K562 (cell line): ENCODE data around the gene PCDHB14. TPM values are rescaled to one million over a fixed set of nuclear protein-coding genes. Genes with fewer than 3 reads are reported as not detected.

ENCODE experiments used
- C11orf30 ChIP-seq: fragments of 450-650 bp; IDR thresholded peaks from 2 replicates; pipeline ENCODE4 v1.6.1; 2016; ENCODE audit warnings: low read depth, mild to moderate bottlenecking
- CREM ChIP-seq: IDR thresholded peaks from 2 replicates; pipeline ENCODE4 v1.6.1; 2014; ENCODE audit warnings: antibody characterized with exemption, low read depth
- CXXC5 ChIP-seq: fragments of 250-450 bp; sonication (Bioruptor Pico); IDR thresholded peaks from 2 replicates; pipeline ENCODE4 v1.8.0; 2022; ENCODE audit warnings: inconsistent platforms, mild to moderate bottlenecking, moderate library complexity
- DDX20 ChIP-seq: fragments of 450-650 bp; IDR thresholded peaks from 2 replicates; pipeline ENCODE4 v1.6.1; 2016; ENCODE audit warnings: missing genetic modification characterization, low read depth, mild to moderate bottlenecking, missing compliant biosample characterization, moderate library complexity
- HCFC1 ChIP-seq: IDR thresholded peaks from 2 replicates; pipeline ENCODE4 v1.6.1; 2012; ENCODE audit warnings: low read depth, low read length, improper control_type of control experiment
- HDGF ChIP-seq: fragments of 450-650 bp; IDR thresholded peaks from 2 replicates; pipeline ENCODE4 v1.6.1; 2016
- HNRNPK ChIP-seq: fragments of 200-400 bp; formaldehyde crosslinking; IDR thresholded peaks from one replicate; pipeline ENCODE4 v1.6.1; 2018; ENCODE audit warnings: mild to moderate bottlenecking, low read depth, low read length; ENCODE audit not compliant: poor library complexity, severe bottlenecking
- JUN ChIP-seq, 2 experiments: sonication (generic) in 1 of 2; formaldehyde crosslinking in 1 of 2; IDR thresholded peaks; 2 replicates each; pipeline versions ENCODE4 v1.6.1 to v1.8.0; 2012 to 2022; ENCODE audit warnings: borderline replicate concordance in 2 of 2, mild to moderate bottlenecking in 2 of 2, improper control_type of control experiment in 1 of 2, low read depth in 1 of 2, low read length in 1 of 2, missing genetic modification reagents in 1 of 2
- MAFG ChIP-seq: fragments of 450-650 bp; conservative IDR thresholded peaks from 2 replicates; pipeline ENCODE4 v1.6.1; 2016; ENCODE audit warnings: missing genetic modification characterization, missing compliant biosample characterization
- NCOA6 ChIP-seq: fragments of 450-650 bp; IDR thresholded peaks from 2 replicates; pipeline ENCODE4 v1.6.1; 2017; ENCODE audit warnings: mild to moderate bottlenecking
- NR2F6 ChIP-seq: fragments of 450-650 bp; formaldehyde crosslinking; IDR thresholded peaks from 2 replicates; pipeline ENCODE4 v1.4.0; 2020; ENCODE audit warnings: mild to moderate bottlenecking
- SETDB1 ChIP-seq: IDR thresholded peaks from one replicate; pipeline ENCODE4 v1.6.1; 2012; ENCODE audit warnings: low read length, control low read depth, inconsistent platforms
- SMAD2 ChIP-seq: fragments of 150-350 bp; IDR thresholded peaks from 2 replicates; pipeline ENCODE4 v1.6.1; 2014; ENCODE audit warnings: low read depth, mild to moderate bottlenecking, low read length
- SMARCA4 ChIP-seq: fragments of 450-650 bp; IDR thresholded peaks from 2 replicates; pipeline ENCODE4 v1.6.1; 2016
- TAF9B ChIP-seq: fragments of 450-650 bp; IDR thresholded peaks from 2 replicates; pipeline ENCODE4 v1.6.1; 2018; ENCODE audit warnings: mild to moderate bottlenecking; ENCODE audit not compliant: partially characterized antibody
- ZKSCAN3 ChIP-seq: fragments of 250-450 bp; sonication (Bioruptor Pico); IDR thresholded peaks from 2 replicates; pipeline ENCODE4 v1.4.0; 2020
- ZNF184 ChIP-seq: sonication (generic); formaldehyde crosslinking; IDR thresholded peaks from 2 replicates; pipeline ENCODE4 v1.5.0; 2020; ENCODE audit warnings: missing genetic modification reagents
- ZNF197 ChIP-seq: fragments of 200-800 bp; sonication (Bioruptor generic); IDR thresholded peaks from 2 replicates; pipeline ENCODE4 v1.6.1; 2016; ENCODE audit warnings: low read depth, missing genetic modification characterization, missing compliant biosample characterization
- ZNF316 ChIP-seq: fragments of 450-650 bp; IDR thresholded peaks from 2 replicates; pipeline ENCODE4 v1.6.1; 2016
- polyA plus RNA-seq, 8 experiments: library from polyadenylated mRNA; depleted of rRNA in 4 of 8; stranded (reverse) in 5 of 8; unstranded in 3 of 8; fragments of >200 nt; fragmentation: Nextera tagmentation in 2 of 8; fragmentation: Illumina TruSeq in 1 of 8; extraction: Ambion mirVana in 2 of 8; extraction: Trizol in 1 of 8; gene quantifications; 2 replicates each; pipeline versions ENCODE4 v1.2.1 to v1.2.3, GENCODE V29; 2011 to 2014; ENCODE audit warnings: inconsistent platforms in 1 of 8, missing spikeins in 1 of 8
- total RNA-seq, 7 experiments: library from RNA; depleted of rRNA in 6 of 7; stranded (reverse); fragments of >200 nt in 6 of 7; fragmentation: Illumina TruSeq in 2 of 7; extraction: Trizol in 2 of 7; gene quantifications; 2 replicates each; pipeline versions ENCODE4 v1.2.1 to v1.2.3, GENCODE V29; 2011 to 2021; ENCODE audit warnings: low replicate concordance in 1 of 7
- TF ChIP-seq, protein P1 (sequence below), 2 experiments: fragments of 450-650 bp in 1 of 2; sonication (generic) in 1 of 2; formaldehyde crosslinking in 1 of 2; IDR thresholded peaks in 1 of 2; conservative IDR thresholded peaks in 1 of 2; 2 replicates each; pipeline versions ENCODE4 v1.6.1 to v1.8.1; 2016 to 2023; ENCODE audit warnings: mild to moderate bottlenecking in 2 of 2, moderate library complexity in 2 of 2, inconsistent platforms in 1 of 2, missing genetic modification reagents in 1 of 2
- TF ChIP-seq, protein P2 (sequence below): sonication (generic); formaldehyde crosslinking; IDR thresholded peaks from 2 replicates; pipeline ENCODE4 v1.8.0; 2023; ENCODE audit warnings: mild to moderate bottlenecking, missing genetic modification reagents
- TF ChIP-seq, protein P3 (sequence below): fragments of 450-650 bp; IDR thresholded peaks from 2 replicates; pipeline ENCODE4 v1.6.1; 2016; ENCODE audit warnings: borderline replicate concordance
- TF ChIP-seq, protein P4 (sequence below): fragments of 250-450 bp; sonication (Bioruptor Pico); IDR thresholded peaks from 2 replicates; pipeline ENCODE4 v1.8.0; 2022; ENCODE audit warnings: moderate library complexity, mild to moderate bottlenecking, inconsistent platforms

PCDHB14 gene
- total and polyA plus RNA-seq, 9 of the 15 experiments (the other 6 are each of a cell fraction or from before 2014, with no cell fraction given): not detected

- TF ChIP-seq JUN (IDR thresholded peaks at IDR 0.05; ENCODE audit: borderline replicate concordance, low read depth, low read length) (no peak), JUN (CRISPR knock-in tag; IDR thresholded peaks at IDR 0.05; ENCODE audit: borderline replicate concordance) (no peak), HCFC1 (no peak), NCOA6 (no peak), TAF9B (no peak), ZNF316 (peak; percentile 66; the same call in 1 of the 2 replicates), ZKSCAN3 (no peak), ZNF197 (CRISPR knock-in tag) (no peak), SMARCA4 (no peak), NR2F6 (CRISPR knock-in tag) (no peak), HNRNPK (no peak), HDGF (no peak), MAFG (tag) (peak; percentile 82), CXXC5 (CRISPR knock-in tag) (no peak), DDX20 (tag) (no peak), ZNF184 (CRISPR knock-in tag) (no peak), CREM (no peak), C11orf30 (peak; percentile 66), SMAD2 (no peak), SETDB1 (no peak)
- TF ChIP-seq, protein P1, sequence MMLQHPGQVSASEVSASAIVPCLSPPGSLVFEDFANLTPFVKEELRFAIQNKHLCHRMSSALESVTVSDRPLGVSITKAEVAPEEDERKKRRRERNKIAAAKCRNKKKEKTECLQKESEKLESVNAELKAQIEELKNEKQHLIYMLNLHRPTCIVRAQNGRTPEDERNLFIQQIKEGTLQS (IDR thresholded peaks at IDR 0.05): no peak
- TF ChIP-seq, protein P1 (CRISPR knock-in tag; conservative IDR thresholded peaks at IDR 0.05): no peak
- TF ChIP-seq, protein P2, sequence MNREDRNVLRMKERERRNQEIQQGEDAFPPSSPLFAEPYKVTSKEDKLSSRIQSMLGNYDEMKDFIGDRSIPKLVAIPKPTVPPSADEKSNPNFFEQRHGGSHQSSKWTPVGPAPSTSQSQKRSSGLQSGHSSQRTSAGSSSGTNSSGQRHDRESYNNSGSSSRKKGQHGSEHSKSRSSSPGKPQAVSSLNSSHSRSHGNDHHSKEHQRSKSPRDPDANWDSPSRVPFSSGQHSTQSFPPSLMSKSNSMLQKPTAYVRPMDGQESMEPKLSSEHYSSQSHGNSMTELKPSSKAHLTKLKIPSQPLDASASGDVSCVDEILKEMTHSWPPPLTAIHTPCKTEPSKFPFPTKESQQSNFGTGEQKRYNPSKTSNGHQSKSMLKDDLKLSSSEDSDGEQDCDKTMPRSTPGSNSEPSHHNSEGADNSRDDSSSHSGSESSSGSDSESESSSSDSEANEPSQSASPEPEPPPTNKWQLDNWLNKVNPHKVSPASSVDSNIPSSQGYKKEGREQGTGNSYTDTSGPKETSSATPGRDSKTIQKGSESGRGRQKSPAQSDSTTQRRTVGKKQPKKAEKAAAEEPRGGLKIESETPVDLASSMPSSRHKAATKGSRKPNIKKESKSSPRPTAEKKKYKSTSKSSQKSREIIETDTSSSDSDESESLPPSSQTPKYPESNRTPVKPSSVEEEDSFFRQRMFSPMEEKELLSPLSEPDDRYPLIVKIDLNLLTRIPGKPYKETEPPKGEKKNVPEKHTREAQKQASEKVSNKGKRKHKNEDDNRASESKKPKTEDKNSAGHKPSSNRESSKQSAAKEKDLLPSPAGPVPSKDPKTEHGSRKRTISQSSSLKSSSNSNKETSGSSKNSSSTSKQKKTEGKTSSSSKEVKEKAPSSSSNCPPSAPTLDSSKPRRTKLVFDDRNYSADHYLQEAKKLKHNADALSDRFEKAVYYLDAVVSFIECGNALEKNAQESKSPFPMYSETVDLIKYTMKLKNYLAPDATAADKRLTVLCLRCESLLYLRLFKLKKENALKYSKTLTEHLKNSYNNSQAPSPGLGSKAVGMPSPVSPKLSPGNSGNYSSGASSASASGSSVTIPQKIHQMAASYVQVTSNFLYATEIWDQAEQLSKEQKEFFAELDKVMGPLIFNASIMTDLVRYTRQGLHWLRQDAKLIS (CRISPR knock-in tag): no peak
- TF ChIP-seq, protein P3, sequence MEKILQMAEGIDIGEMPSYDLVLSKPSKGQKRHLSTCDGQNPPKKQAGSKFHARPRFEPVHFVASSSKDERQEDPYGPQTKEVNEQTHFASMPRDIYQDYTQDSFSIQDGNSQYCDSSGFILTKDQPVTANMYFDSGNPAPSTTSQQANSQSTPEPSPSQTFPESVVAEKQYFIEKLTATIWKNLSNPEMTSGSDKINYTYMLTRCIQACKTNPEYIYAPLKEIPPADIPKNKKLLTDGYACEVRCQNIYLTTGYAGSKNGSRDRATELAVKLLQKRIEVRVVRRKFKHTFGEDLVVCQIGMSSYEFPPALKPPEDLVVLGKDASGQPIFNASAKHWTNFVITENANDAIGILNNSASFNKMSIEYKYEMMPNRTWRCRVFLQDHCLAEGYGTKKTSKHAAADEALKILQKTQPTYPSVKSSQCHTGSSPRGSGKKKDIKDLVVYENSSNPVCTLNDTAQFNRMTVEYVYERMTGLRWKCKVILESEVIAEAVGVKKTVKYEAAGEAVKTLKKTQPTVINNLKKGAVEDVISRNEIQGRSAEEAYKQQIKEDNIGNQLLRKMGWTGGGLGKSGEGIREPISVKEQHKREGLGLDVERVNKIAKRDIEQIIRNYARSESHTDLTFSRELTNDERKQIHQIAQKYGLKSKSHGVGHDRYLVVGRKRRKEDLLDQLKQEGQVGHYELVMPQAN: no peak
- TF ChIP-seq, protein P4, sequence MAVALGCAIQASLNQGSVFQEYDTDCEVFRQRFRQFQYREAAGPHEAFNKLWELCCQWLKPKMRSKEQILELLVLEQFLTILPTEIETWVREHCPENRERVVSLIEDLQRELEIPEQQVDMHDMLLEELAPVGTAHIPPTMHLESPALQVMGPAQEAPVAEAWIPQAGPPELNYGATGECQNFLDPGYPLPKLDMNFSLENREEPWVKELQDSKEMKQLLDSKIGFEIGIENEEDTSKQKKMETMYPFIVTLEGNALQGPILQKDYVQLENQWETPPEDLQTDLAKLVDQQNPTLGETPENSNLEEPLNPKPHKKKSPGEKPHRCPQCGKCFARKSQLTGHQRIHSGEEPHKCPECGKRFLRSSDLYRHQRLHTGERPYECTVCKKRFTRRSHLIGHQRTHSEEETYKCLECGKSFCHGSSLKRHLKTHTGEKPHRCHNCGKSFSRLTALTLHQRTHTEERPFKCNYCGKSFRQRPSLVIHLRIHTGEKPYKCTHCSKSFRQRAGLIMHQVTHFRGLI (CRISPR knock-in tag): no peak
Measured at GRCh38 chr5:141269195-141269594, 46.1 kb downstream of the PCDHB14 start (continued).
